ENCODE results near the gene PRSS37. TPM values are rescaled to one million over a fixed set of nuclear protein-coding genes. Genes with fewer than 3 reads are reported as not detected.
A peak's percentile ranks its signal among the peaks of the same experiment; 100 is the strongest.

PRSS37 gene
- total and polyA plus RNA-seq, 2 experiments from 2014 or later: not detected

- no peaks in the 10 kb centered on the region for H3K27me3 ChIP-seq (replicated peaks; ENCODE audit: insufficient read depth)
- no peaks in the 10 kb centered on the region for H3K9me2 ChIP-seq (ENCODE audit: insufficient read depth)
- in situ Hi-C loops (cut with MboI): no loop called here
- H3K9ac ChIP-seq: no peak overlapping the region
- no peaks in the 10 kb centered on the region for H3K9me3 ChIP-seq (ENCODE audit: low read depth)
- no peaks in the 10 kb centered on the region for H4K20me1 ChIP-seq (ENCODE audit: insufficient read depth)
- peak; percentile 25 for DNase-seq
- H3F3A ChIP-seq (ENCODE audit: insufficient read depth): no peaks in the 10 kb centered on the region
- no peaks in the 10 kb centered on the region for H3K4me1 ChIP-seq (ENCODE audit: insufficient read depth)
- H3K36me3 ChIP-seq (ENCODE audit: low read depth): 0 out of 2 replicates have a peak, but pooled peaks cover 8% of the 10 kb centered on the region
- TF ChIP-seq EZH2phosphoT487 (IDR thresholded peaks at IDR 0.05; ENCODE audit: insufficient read depth, low read depth) (no peak), EZH2 (IDR thresholded peaks at IDR 0.05; ENCODE audit: insufficient read depth, poor library complexity, severe bottlenecking) (no peak)
- H2AFZ ChIP-seq: no peak overlapping the region
- no peak overlapping the region for H3K4me3 ChIP-seq
- no peaks in the 10 kb centered on the region for H3K79me2 ChIP-seq (ENCODE audit: insufficient read depth)
- H3K4me2 ChIP-seq (ENCODE audit: unreplicated experiment): no peak overlapping the region
- WGBS, 2 experiments (ENCODE audit: low coverage in 1 of 2, low lambda C conversion rate in 2 of 2, missing lambda C conversion rate in 2 of 2): 9 to 10% methylated on average over 1 of the region's 1 CpG
- no peak overlapping the region for H3K27ac ChIP-seq
These were observed 21.2 kb downstream of the PRSS37 start for GRCh38 chr7:141820067-141820466.

GRCh38 chr7:141792526-141792925 is 48.8 kb downstream of the PRSS37 start:
- Histone ChIP-seq H3K36me3 (ENCODE audit: low read depth) (0 out of 2 replicates have a peak, but pooled peaks cover 5% of the 10 kb centered on the region), H3K4me1 (ENCODE audit: insufficient read depth) (no peaks in the 10 kb centered on the region), H4K20me1 (ENCODE audit: insufficient read depth) (no peaks in the 10 kb centered on the region), H3K4me3 (no peak overlapping the region), H3K27ac (no peak overlapping the region), H3K9me2 (ENCODE audit: insufficient read depth) (no peaks in the 10 kb centered on the region), H3K4me2 (ENCODE audit: unreplicated experiment) (no peak overlapping the region), H3K27me3 (replicated peaks; ENCODE audit: insufficient read depth) (no peaks in the 10 kb centered on the region), H3K79me2 (ENCODE audit: insufficient read depth) (no peaks in the 10 kb centered on the region), H3F3A (ENCODE audit: insufficient read depth) (no peaks in the 10 kb centered on the region), H3K9me3 (ENCODE audit: low read depth) (no peaks in the 10 kb centered on the region), H2AFZ (no peak overlapping the region), H3K9ac (no peak overlapping the region)
- DNase-seq: peak; percentile 13
- WGBS, 2 experiments (ENCODE audit: low coverage in 1 of 2, low lambda C conversion rate in 2 of 2, missing lambda C conversion rate in 2 of 2): 61 to 67% methylated on average over 2 of the region's 2 CpGs
- TF ChIP-seq EZH2 (IDR thresholded peaks at IDR 0.05; ENCODE audit: insufficient read depth, poor library complexity, severe bottlenecking): no peak
- no peak for TF ChIP-seq EZH2phosphoT487 (IDR thresholded peaks at IDR 0.05; ENCODE audit: insufficient read depth, low read depth)
- in situ Hi-C loops (cut with MboI): no loop called here

GRCh38 chr7:141789917-141790316 is 51.4 kb downstream of the PRSS37 start, which contains the start of gene TAS2R5:
TAS2R5 (plus strand) TSS chr7:141790217; CDS start chr7:141790362, 145 bp downstream.
- in situ Hi-C loops (cut with MboI): no loop called here
- H3K36me3 ChIP-seq (ENCODE audit: low read depth): 0 out of 2 replicates have a peak, but pooled peaks cover 5% of the 10 kb centered on the region
- no peaks in the 10 kb centered on the region for H4K20me1 ChIP-seq (ENCODE audit: insufficient read depth)
- WGBS, 2 experiments (ENCODE audit: low coverage in 1 of 2, low lambda C conversion rate in 2 of 2, missing lambda C conversion rate in 2 of 2): 95 to 98% methylated on average over 5 of the region's 5 CpGs
- H3K79me2 ChIP-seq (ENCODE audit: insufficient read depth): no peaks in the 10 kb centered on the region
- H3K9ac ChIP-seq: no peak within 1 kb of the TSS
- no peak within 1 kb of the TSS for H2AFZ ChIP-seq
- H3K9me3 ChIP-seq (ENCODE audit: low read depth): no peaks in the 10 kb centered on the region
- H3K4me2 ChIP-seq (ENCODE audit: unreplicated experiment): no peak within 1 kb of the TSS
- DNase-seq: no peak
- no peaks in the 10 kb centered on the region for H3F3A ChIP-seq (ENCODE audit: insufficient read depth)
- no peaks in the 10 kb centered on the region for H3K27me3 ChIP-seq (replicated peaks; ENCODE audit: insufficient read depth)
- TF ChIP-seq EZH2phosphoT487 (IDR thresholded peaks at IDR 0.05; ENCODE audit: insufficient read depth, low read depth) (no peak), EZH2 (IDR thresholded peaks at IDR 0.05; ENCODE audit: insufficient read depth, poor library complexity, severe bottlenecking) (no peak)
- H3K9me2 ChIP-seq (ENCODE audit: insufficient read depth): no peaks in the 10 kb centered on the region
- no peaks in the 10 kb centered on the region for H3K4me1 ChIP-seq (ENCODE audit: insufficient read depth)
- no peak within 1 kb of the TSS for H3K27ac ChIP-seq
- no peak within 1 kb of the TSS for H3K4me3 ChIP-seq

GRCh38 chr7:141788296-141788695 is 53.0 kb downstream of the PRSS37 start:
- in situ Hi-C loops (cut with MboI): no loop called here
- no peak for DNase-seq
- H3K4me1 ChIP-seq (ENCODE audit: insufficient read depth): no peaks in the 10 kb centered on the region
- WGBS, 2 experiments (ENCODE audit: low coverage in 1 of 2, low lambda C conversion rate in 2 of 2, missing lambda C conversion rate in 2 of 2): 88 to 94% methylated on average over 2 of the region's 2 CpGs
- H3K9ac ChIP-seq: no peak overlapping the region
- H3K9me3 ChIP-seq (ENCODE audit: low read depth): no peaks in the 10 kb centered on the region
- H3K36me3 ChIP-seq (ENCODE audit: low read depth): 0 out of 2 replicates have a peak, but pooled peaks cover 5% of the 10 kb centered on the region
- no peak overlapping the region for H3K27ac ChIP-seq
- no peak overlapping the region for H3K4me2 ChIP-seq (ENCODE audit: unreplicated experiment)
- no peaks in the 10 kb centered on the region for H4K20me1 ChIP-seq (ENCODE audit: insufficient read depth)
- H3F3A ChIP-seq (ENCODE audit: insufficient read depth): no peaks in the 10 kb centered on the region
- H3K4me3 ChIP-seq: no peak overlapping the region
- H3K9me2 ChIP-seq (ENCODE audit: insufficient read depth): no peaks in the 10 kb centered on the region
- H2AFZ ChIP-seq: no peak overlapping the region
- no peaks in the 10 kb centered on the region for H3K27me3 ChIP-seq (replicated peaks; ENCODE audit: insufficient read depth)
- H3K79me2 ChIP-seq (ENCODE audit: insufficient read depth): no peaks in the 10 kb centered on the region
- TF ChIP-seq EZH2phosphoT487 (IDR thresholded peaks at IDR 0.05; ENCODE audit: insufficient read depth, low read depth) (no peak), EZH2 (IDR thresholded peaks at IDR 0.05; ENCODE audit: insufficient read depth, poor library complexity, severe bottlenecking) (no peak)

Other genes with a start within 250 kb of the PRSS37 start
- gene DENND11, start 139.3 kb downstream of the PRSS37 start, total RNA-seq (2014; rRNA removed; shearing (Covaris generic)): 3.0 and 7.8 TPM in 2 replicates
- 0.43 and 0.49 TPM in 2 replicates for gene DENND11, start 139.3 kb downstream of the PRSS37 start, polyA plus RNA-seq (2016; fragmentation: Nextera tagmentation; extraction: Ambion mirVana)
- gene WEE2, start 133.1 kb downstream of the PRSS37 start, total RNA-seq (2014; rRNA removed; shearing (Covaris generic)): not detected in 2 replicates
- not detected in 2 replicates for gene WEE2, start 133.1 kb downstream of the PRSS37 start, polyA plus RNA-seq (2016; fragmentation: Nextera tagmentation; extraction: Ambion mirVana)
- 76.8 and 113 TPM in 2 replicates for gene SSBP1, start 103.1 kb downstream of the PRSS37 start, total RNA-seq (2014; rRNA removed; shearing (Covaris generic))
- 267 and 278 TPM in 2 replicates for gene SSBP1, start 103.1 kb downstream of the PRSS37 start, polyA plus RNA-seq (2016; fragmentation: Nextera tagmentation; extraction: Ambion mirVana)
- gene TAS2R3, start 77.4 kb downstream of the PRSS37 start, total RNA-seq (2014; rRNA removed; shearing (Covaris generic)): not detected in 2 replicates
- gene TAS2R3, start 77.4 kb downstream of the PRSS37 start, polyA plus RNA-seq (2016; fragmentation: Nextera tagmentation; extraction: Ambion mirVana): not detected in 2 replicates
- gene TAS2R4, start 64.8 kb downstream of the PRSS37 start, total RNA-seq (2014; rRNA removed; shearing (Covaris generic)): 0.32 and 0.51 TPM in 2 replicates
- gene TAS2R4, start 64.8 kb downstream of the PRSS37 start, polyA plus RNA-seq (2016; fragmentation: Nextera tagmentation; extraction: Ambion mirVana): 0.13 TPM in 1 of 2 replicates, not detected in the other
- not detected in 2 replicates for gene TAS2R5, start 51.3 kb downstream of the PRSS37 start, total RNA-seq (2014; rRNA removed; shearing (Covaris generic))
- gene TAS2R5, start 51.3 kb downstream of the PRSS37 start, polyA plus RNA-seq (2016; fragmentation: Nextera tagmentation; extraction: Ambion mirVana): 0.16 and 0.22 TPM in 2 replicates
- not detected in 2 replicates for gene OR9A4, start 74.9 kb upstream of the PRSS37 start, total RNA-seq (2014; rRNA removed; shearing (Covaris generic))
- not detected in 2 replicates for gene OR9A4, start 74.9 kb upstream of the PRSS37 start, polyA plus RNA-seq (2016; fragmentation: Nextera tagmentation; extraction: Ambion mirVana)
- not detected in 2 replicates for gene CLEC5A, start 105.5 kb upstream of the PRSS37 start, total RNA-seq (2014; rRNA removed; shearing (Covaris generic))
- gene CLEC5A, start 105.5 kb upstream of the PRSS37 start, polyA plus RNA-seq (2016; fragmentation: Nextera tagmentation; extraction: Ambion mirVana): not detected in 2 replicates
- gene TAS2R38, start 132.3 kb upstream of the PRSS37 start, total RNA-seq (2014; rRNA removed; shearing (Covaris generic)): not detected in 2 replicates
- not detected in 2 replicates for gene TAS2R38, start 132.3 kb upstream of the PRSS37 start, polyA plus RNA-seq (2016; fragmentation: Nextera tagmentation; extraction: Ambion mirVana)
- gene MGAM, start 154.4 kb upstream of the PRSS37 start, total RNA-seq (2014; rRNA removed; shearing (Covaris generic)): 1.3 and 2.5 TPM in 2 replicates
- 0.70 and 0.76 TPM in 2 replicates for gene MGAM, start 154.4 kb upstream of the PRSS37 start, polyA plus RNA-seq (2016; fragmentation: Nextera tagmentation; extraction: Ambion mirVana)